Fibroblast of gingiva (primary cell): ENCODE measurements around the gene FEN1.

Experiments used
- DNase-seq: peaks from one replicate; pipeline ENCODE4 v3.0.0-alpha.2; 2011; ENCODE audit warnings: low read depth

Gene FEN1

DNA sequence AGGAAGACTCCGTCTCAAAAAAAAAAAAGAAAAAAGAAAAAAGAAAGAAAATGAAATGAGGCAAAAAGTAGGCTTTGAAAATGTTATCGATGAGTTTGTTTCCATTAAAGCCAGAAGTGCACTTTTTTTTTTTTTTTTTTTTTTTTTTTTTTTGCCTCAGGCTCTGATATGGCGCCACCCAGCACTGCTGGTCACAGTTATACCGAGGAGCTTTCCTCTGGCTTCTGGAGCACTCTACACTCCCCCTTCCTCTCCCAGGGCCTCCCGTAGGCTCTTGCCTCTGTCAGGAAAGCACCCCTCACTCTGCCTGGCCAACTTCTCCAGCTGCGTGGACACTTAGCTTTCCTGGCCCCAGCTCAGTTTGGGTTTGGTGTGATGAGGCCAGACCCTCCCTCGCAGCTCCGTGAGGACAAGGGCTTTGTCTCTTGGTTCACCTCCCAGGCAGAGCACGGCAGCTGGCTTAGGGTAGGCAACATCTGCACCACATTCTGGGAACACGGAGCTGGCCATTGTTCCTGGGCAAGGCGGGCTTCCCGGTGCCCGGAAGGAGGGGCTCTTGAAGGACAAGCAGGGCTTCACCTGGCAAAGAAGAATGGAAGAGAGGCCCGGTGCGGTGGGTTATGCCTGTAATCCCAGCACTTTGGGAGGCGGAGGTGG lies 52.3 kb downstream of the FEN1 start:
- DNase-seq: no peak

DNA sequence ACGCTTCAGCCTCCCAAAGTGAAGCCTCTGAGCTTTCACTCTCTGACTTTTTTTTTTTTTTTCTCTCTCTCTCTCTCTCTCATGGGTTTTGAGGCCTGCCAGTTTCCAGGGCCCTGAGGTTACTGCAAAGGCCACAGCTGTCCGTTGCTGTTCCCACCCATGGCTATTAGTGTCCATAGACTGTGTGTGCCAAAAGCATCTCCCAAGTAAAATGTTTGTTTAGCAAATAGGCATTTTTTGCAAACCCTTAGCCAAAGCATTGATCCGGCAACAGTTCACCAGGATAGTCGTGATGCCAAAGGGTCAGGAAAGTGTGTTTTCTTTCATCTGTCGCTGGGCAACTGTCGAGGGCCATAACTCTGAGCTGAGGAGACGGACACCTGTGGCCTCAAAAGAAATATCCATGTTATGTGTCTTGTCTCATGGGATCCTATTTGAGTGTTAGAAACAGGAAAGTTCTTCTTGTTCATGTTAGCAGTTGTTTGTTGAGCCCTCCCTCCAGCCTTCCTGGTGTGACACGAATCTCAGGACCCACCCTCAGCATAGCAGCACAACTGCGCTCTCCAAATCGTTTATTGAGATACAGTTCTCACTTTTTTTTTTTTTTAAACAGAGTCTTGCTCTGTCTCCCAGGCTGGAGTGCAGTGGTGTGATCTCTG lies 53.8 kb downstream of the FEN1 start:
- DNase-seq: no peak
